HCT116 (cell line): Measurements from ENCODE around the gene CENPP. TPM values are rescaled to one million over a fixed set of nuclear protein-coding genes. Genes with fewer than 3 reads are reported as not detected.

Source experiments
- ATAC-seq: fragments of 200-7000 bp; cut with Tn5 transposase; 2 replicates; pipeline ENCODE4 v1.9.1; 2020; ENCODE audit warnings: mild to moderate bottlenecking, moderate library complexity
- BruUV-seq: library from RNA; stranded (reverse); fragments of 400-500 nt; replicated peaks from 2 replicates; lab custom pipeline; 2021; lab: Mats Ljungman, UMichigan
- CTCF ChIA-PET: fragments of 300-600 bp; sonication (Branson Sonifier 250); formaldehyde crosslinking; loops from one replicate; lab custom pipeline; 2021; ENCODE audit warnings: antibody characterized with exemption; lab: Charles Lee
- POLR2A ChIA-PET: fragments of 300-600, 350-600 bp; sonication (Branson Sonifier 250); formaldehyde crosslinking; loops from one replicate; lab custom pipeline; 2021; ENCODE audit warnings: antibody characterized with exemption; lab: Charles Lee
- RAD21 ChIA-PET, 2 experiments: fragments of 300-600 bp; sonication (Branson Sonifier 250); formaldehyde crosslinking; loops; one replicate each; lab custom pipeline; 2023; ENCODE audit warnings: low total read pairs in 2 of 2; ENCODE audit not compliant: uncharacterized antibody in 2 of 2, unreplicated experiment in 2 of 2, low non-redundant PET in 1 of 2; lab: Charles Lee
- DNase-seq: peaks from one replicate; pipeline ENCODE4 v3.0.0-alpha.2; 2010; ENCODE audit warnings: low read depth, low spot score
- H2AFZ ChIP-seq: fragments of 200-600 bp; shearing (Covaris generic), sonication (generic); 2 replicates; pipeline ENCODE4 v1.6.1; 2017; ENCODE audit warnings: low read depth, mixed run types, mixed read lengths, antibody characterized with exemption, low read length; ENCODE audit not compliant: poor library complexity, severe bottlenecking
- H3K27ac ChIP-seq: 2 replicates; pipeline ENCODE4 v1.5.1; 2012; ENCODE audit warnings: low read depth, low read length
- H3K27me3 ChIP-seq: fragments of 200-600 bp; sonication (generic); 2 replicates; pipeline ENCODE4 v1.6.1; 2016; ENCODE audit warnings: mixed run types, low read length, mixed read lengths; ENCODE audit not compliant: insufficient read depth
- H3K36me3 ChIP-seq, 2 experiments: fragments of 200-500 bp in 1 of 2; fragments of 200-600 bp in 1 of 2; sonication (Bioruptor generic) in 1 of 2; sonication (generic) in 1 of 2; 2 replicates each; pipeline versions ENCODE4 v1.5.1 to v1.6.1; 2014 to 2016; ENCODE audit warnings: low read length in 2 of 2, inconsistent platforms in 1 of 2, mixed read lengths in 1 of 2, mixed run types in 1 of 2; ENCODE audit not compliant: insufficient read depth in 2 of 2, control insufficient read depth in 1 of 2
- H3K4me1 ChIP-seq, 2 experiments: fragments of 200-600 bp in 1 of 2; sonication (generic) in 1 of 2; 2 replicates each; pipeline versions ENCODE4 v1.5.1 to v1.6.1; 2012 to 2017; ENCODE audit warnings: low read length in 2 of 2, inconsistent platforms in 1 of 2, mild to moderate bottlenecking in 1 of 2, mixed read lengths in 1 of 2, mixed run types in 1 of 2, moderate library complexity in 1 of 2; ENCODE audit not compliant: insufficient read depth in 2 of 2, control insufficient read depth in 1 of 2
- H3K4me2 ChIP-seq: fragments of 200-600 bp; sonication (generic); 2 replicates; pipeline ENCODE4 v1.6.1; 2017; ENCODE audit warnings: mixed run types, low read length, mixed read lengths
- H3K4me3 ChIP-seq, 2 experiments: fragments of 200-600 bp in 1 of 2; sonication (generic) in 1 of 2; replicated peaks in 1 of 2; 2 replicates each; pipeline ENCODE4 v1.5.1; 2011 to 2016; ENCODE audit warnings: low read length in 2 of 2, control low read depth in 1 of 2, low read depth in 1 of 2, mild to moderate bottlenecking in 1 of 2, mixed read lengths in 1 of 2, mixed run types in 1 of 2
- H3K79me2 ChIP-seq: fragments of 200-600 bp; sonication (generic); 2 replicates; pipeline ENCODE4 v1.6.1; 2017; ENCODE audit warnings: mild to moderate bottlenecking, mixed run types, low read length, moderate library complexity, mixed read lengths; ENCODE audit not compliant: insufficient read depth
- H3K9ac ChIP-seq: fragments of 200-600 bp; sonication (generic); 2 replicates; pipeline ENCODE4 v1.6.1; 2016; ENCODE audit warnings: low read length, mixed read lengths
- H3K9me2 ChIP-seq: fragments of 200-600 bp; sonication (generic), shearing (Covaris generic); 2 replicates; pipeline ENCODE4 v1.6.1; 2017; ENCODE audit warnings: mixed run types, mild to moderate bottlenecking, moderate library complexity; ENCODE audit not compliant: insufficient read depth
- H3K9me3 ChIP-seq, 2 experiments: fragments of 200-500 bp in 1 of 2; fragments of 200-600 bp in 1 of 2; sonication (Bioruptor generic) in 1 of 2; sonication (generic) in 1 of 2; 2 replicates each; pipeline ENCODE4 v1.6.1; 2014 to 2017; ENCODE audit warnings: low read length in 2 of 2, mixed read lengths in 2 of 2, inconsistent platforms in 1 of 2, low read depth in 1 of 2, mild to moderate bottlenecking in 1 of 2, mixed run types in 1 of 2, moderate library complexity in 1 of 2; ENCODE audit not compliant: control insufficient read depth in 1 of 2, insufficient read depth in 1 of 2
- H4K20me1 ChIP-seq: fragments of 200-600 bp; sonication (generic), shearing (Covaris generic); 2 replicates; pipeline ENCODE4 v1.6.1; 2017; ENCODE audit warnings: mixed run types, mild to moderate bottlenecking, moderate library complexity; ENCODE audit not compliant: insufficient read depth
- ATF3 ChIP-seq: IDR thresholded peaks from 2 replicates; pipeline ENCODE4 v1.6.1; 2012
- CTCF ChIP-seq, 3 experiments: fragments of 200-600 bp in 1 of 3; sonication (generic) in 1 of 3; IDR thresholded peaks in 2 of 3; conservative IDR thresholded peaks in 1 of 3; 2 replicates each; pipeline ENCODE4 v1.5.1; 2012 to 2017; ENCODE audit warnings: low read depth in 2 of 3, low read length in 2 of 3, antibody characterized with exemption in 1 of 3, borderline replicate concordance in 1 of 3, control low read depth in 1 of 3, mild to moderate bottlenecking in 1 of 3, mixed read lengths in 1 of 3, mixed run types in 1 of 3, moderate library complexity in 1 of 3; ENCODE audit not compliant: insufficient read depth in 1 of 3
- EGR1 ChIP-seq: IDR thresholded peaks from 2 replicates; pipeline ENCODE4 v1.6.1; 2012; ENCODE audit warnings: low read depth
- ELF1 ChIP-seq: IDR thresholded peaks from 2 replicates; pipeline ENCODE4 v1.6.1; 2012; ENCODE audit warnings: low read depth, borderline replicate concordance
- EZH2phosphoT487 ChIP-seq: fragments of 200-600 bp; IDR thresholded peaks from 2 replicates; pipeline ENCODE4 v1.6.1; 2018; ENCODE audit warnings: antibody characterized with exemption, borderline replicate concordance
- FOSL1 ChIP-seq: IDR thresholded peaks from 2 replicates; pipeline ENCODE4 v1.6.1; 2012; ENCODE audit warnings: low read depth
- POLR2AphosphoS5 ChIP-seq: IDR thresholded peaks from 2 replicates; pipeline ENCODE4 v1.6.1; 2011; ENCODE audit warnings: mild to moderate bottlenecking, low read depth, low read length, moderate library complexity
- RAD21 ChIP-seq: IDR thresholded peaks from 2 replicates; pipeline ENCODE4 v1.6.1; 2012; ENCODE audit warnings: low read depth, mild to moderate bottlenecking
- SIN3A ChIP-seq: IDR thresholded peaks from 2 replicates; pipeline ENCODE4 v1.6.1; 2012; ENCODE audit warnings: low read depth
- SRF ChIP-seq: IDR thresholded peaks from 2 replicates; pipeline ENCODE4 v1.6.1; 2012; ENCODE audit warnings: low read depth
- intact Hi-C: fragments of 100-400 bp; cut with micrococcal nuclease; formaldehyde crosslinking; loops from 2 replicates; pipeline ENCODE4 v1.10.0; 2022
- total RNA-seq: library from RNA; stranded (reverse); gene quantifications from one replicate; pipeline ENCODE4 v1.2.1, GENCODE V29; 2021; ENCODE audit not compliant: unreplicated experiment

CENPP gene
- total RNA-seq, 1 experiment from 2014 or later: 7.0 TPM

DNA sequence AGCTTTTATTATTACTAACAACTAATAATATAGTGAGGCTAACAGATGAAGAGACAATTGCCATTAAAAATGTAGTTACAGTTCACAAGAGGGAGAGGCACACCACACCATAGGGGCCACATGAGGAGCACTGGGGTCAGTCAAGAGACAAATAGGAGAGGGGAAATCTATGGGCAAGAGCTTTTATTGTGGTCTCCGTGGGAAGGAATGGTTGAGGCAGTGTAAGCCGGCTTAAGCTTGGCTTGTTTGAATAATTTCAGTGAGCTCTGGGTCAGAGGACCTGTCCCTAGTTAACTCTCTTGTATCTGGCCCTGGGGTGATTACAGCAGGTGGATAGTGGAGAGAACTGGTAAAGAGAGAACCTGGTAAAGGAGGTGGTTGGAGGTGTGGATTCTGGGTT, 43.3 kb downstream of the CENPP start (continued):
- TF ChIP-seq SRF: no peak
- TF ChIP-seq EGR1: no peak
- TF ChIP-seq CTCF (IDR thresholded peaks at IDR 0.05 in 2 of 3, conservative IDR thresholded peaks at IDR 0.05 in 1 of 3; ENCODE audit: borderline replicate concordance in 1 of 3, insufficient read depth in 1 of 3, low read depth in 2 of 3, low read length in 2 of 3): no peak
- TF ChIP-seq ELF1: no peak

DNA sequence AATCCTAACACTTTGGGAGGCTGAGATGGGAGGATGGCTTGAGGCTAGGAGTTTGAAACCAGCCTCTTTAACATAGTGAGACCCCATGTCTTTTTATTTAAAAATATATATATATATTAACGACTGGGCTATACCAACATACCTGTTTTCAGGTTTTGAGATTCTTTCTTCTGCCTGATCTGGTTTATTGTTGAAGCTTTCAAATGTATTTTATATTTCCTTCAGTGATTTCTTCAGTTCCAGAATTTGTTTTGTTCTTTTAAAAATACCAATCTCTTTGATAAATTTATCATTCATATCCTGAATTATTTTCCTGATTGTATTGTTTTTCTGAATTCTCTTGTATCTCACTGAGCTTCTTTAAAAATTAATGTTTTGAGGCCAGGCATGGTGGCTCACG, 47.4 kb downstream of the CENPP start:
- DNase-seq: no peak
- Histone ChIP-seq H3K9ac (no peak overlapping the region), H3K79me2 (no peaks in the 10 kb centered on the region), H3K4me3 (no peak overlapping the region), H3K9me3 (peaks cover 4% of the 10 kb centered on the region in 2 experiments; a peak in 1 of 4 replicates), H3K27ac (no peak overlapping the region), H2AFZ (no peak overlapping the region), H3K36me3 (no peaks in the 10 kb centered on the region), H3K4me1 (no peaks in the 10 kb centered on the region), H3K4me2 (no peak overlapping the region), H3K9me2 (no peaks in the 10 kb centered on the region), H3K27me3 (no peaks in the 10 kb centered on the region), H4K20me1 (no peaks in the 10 kb centered on the region)
- TF ChIP-seq FOSL1 (no peak), EZH2phosphoT487 (no peak), RAD21 (no peak), SIN3A (no peak), CTCF (IDR thresholded peaks at IDR 0.05 in 2 of 3, conservative IDR thresholded peaks at IDR 0.05 in 1 of 3; ENCODE audit: borderline replicate concordance in 1 of 3, insufficient read depth in 1 of 3, low read depth in 2 of 3, low read length in 2 of 3) (no peak), SRF (no peak), EGR1 (no peak), ATF3 (no peak), POLR2AphosphoS5 (no peak)
- BruUV-seq: no TSS peak
- ATAC-seq: no peak
- CTCF ChIA-PET: no interaction called here
- intact Hi-C loops: no loop called here
- RAD21 ChIA-PET: no interaction called here
- POLR2A ChIA-PET: no interaction called here
